Neural crest cell (in vitro differentiated cells): ENCODE measurements around the gene SENP8. TPM values are rescaled to one million over a fixed set of nuclear protein-coding genes. Genes with fewer than 3 reads are reported as not detected.

Source experiments
- DNase-seq: peaks from one replicate; pipeline ENCODE4 v3.0.0; 2021; ENCODE audit warnings: low read depth, mixed read lengths, low spot score
- H3K27ac Mint-ChIP-seq: one replicate; pipeline ENCODE4 v1.8.0; 2021; ENCODE audit warnings: mild to moderate bottlenecking, mixed read lengths; ENCODE audit not compliant: unreplicated experiment
- H3K27me3 Mint-ChIP-seq: 2 replicates; pipeline ENCODE4 v1.8.0; 2021; ENCODE audit warnings: low read depth, mild to moderate bottlenecking, mixed read lengths
- H3K36me3 Mint-ChIP-seq: 2 replicates; pipeline ENCODE4 v1.8.0; 2021; ENCODE audit warnings: low read depth, mild to moderate bottlenecking, mixed read lengths
- H3K4me1 Mint-ChIP-seq: 2 replicates; pipeline ENCODE4 v1.8.0; 2021; ENCODE audit warnings: mixed read lengths
- H3K4me3 Mint-ChIP-seq: one replicate; pipeline ENCODE4 v1.8.0; 2021; ENCODE audit warnings: mild to moderate bottlenecking, mixed read lengths
- H3K9me3 Mint-ChIP-seq: 2 replicates; pipeline ENCODE4 v1.8.0; 2021; ENCODE audit warnings: mixed read lengths
- total RNA-seq: library from RNA; stranded (reverse); gene quantifications from 2 replicates; pipeline ENCODE4 v1.2.1, GENCODE V29; 2021
- TF ChIP-seq, protein P1 (sequence below): fragments of 200-600 bp; sonication (generic); conservative IDR thresholded peaks from 2 replicates; pipeline ENCODE4 v1.5.0; 2021; ENCODE audit warnings: antibody characterized with exemption, mild to moderate bottlenecking

Gene SENP8
- total RNA-seq, 1 donor from 2014 or later: 4.3 TPM

DNA sequence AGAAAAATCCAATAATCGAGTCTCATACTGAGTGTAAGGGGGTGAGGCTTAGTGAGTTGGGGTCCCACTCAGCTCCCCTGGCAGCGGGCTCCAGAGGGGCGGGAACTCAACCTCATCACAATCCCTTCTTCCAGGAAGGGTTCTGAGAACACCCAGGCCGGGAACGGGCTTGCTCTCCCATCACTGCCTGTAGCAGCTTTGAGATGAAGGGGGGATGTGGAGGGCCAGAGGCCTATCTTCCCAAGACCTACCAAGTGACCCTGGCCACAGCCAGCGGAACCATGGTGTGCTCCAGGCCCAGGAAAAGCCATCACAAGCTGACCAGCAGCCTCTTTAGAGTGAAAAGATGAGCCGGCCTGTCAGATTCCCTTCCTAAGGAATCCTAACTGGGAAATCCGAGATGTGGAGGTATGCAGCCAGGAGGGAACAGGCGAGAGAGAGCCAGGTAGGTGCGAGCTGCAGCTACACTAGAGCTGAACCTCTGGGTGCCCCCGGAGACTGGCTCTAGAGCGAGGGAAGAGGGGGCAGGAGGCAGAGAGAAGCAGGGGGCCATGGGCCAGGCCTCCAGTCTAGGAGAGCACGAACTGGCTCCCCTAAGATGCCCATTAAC lies 60.9 kb downstream of the SENP8 start:
- peak overlapping the region; percentile 7 for H3K4me3 Mint-ChIP-seq
- H3K36me3 Mint-ChIP-seq: no peaks in the 10 kb centered on the region
- peak overlapping the region; percentile 64 for H3K27ac Mint-ChIP-seq
- DNase-seq: no peak
- H3K4me1 Mint-ChIP-seq: peaks cover 35% of the 10 kb centered on the region
- TF ChIP-seq, protein P1, sequence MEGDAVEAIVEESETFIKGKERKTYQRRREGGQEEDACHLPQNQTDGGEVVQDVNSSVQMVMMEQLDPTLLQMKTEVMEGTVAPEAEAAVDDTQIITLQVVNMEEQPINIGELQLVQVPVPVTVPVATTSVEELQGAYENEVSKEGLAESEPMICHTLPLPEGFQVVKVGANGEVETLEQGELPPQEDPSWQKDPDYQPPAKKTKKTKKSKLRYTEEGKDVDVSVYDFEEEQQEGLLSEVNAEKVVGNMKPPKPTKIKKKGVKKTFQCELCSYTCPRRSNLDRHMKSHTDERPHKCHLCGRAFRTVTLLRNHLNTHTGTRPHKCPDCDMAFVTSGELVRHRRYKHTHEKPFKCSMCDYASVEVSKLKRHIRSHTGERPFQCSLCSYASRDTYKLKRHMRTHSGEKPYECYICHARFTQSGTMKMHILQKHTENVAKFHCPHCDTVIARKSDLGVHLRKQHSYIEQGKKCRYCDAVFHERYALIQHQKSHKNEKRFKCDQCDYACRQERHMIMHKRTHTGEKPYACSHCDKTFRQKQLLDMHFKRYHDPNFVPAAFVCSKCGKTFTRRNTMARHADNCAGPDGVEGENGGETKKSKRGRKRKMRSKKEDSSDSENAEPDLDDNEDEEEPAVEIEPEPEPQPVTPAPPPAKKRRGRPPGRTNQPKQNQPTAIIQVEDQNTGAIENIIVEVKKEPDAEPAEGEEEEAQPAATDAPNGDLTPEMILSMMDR: no peak
- H3K9me3 Mint-ChIP-seq: no peaks in the 10 kb centered on the region
- H3K27me3 Mint-ChIP-seq: peaks cover 22% of the 10 kb centered on the region

DNA sequence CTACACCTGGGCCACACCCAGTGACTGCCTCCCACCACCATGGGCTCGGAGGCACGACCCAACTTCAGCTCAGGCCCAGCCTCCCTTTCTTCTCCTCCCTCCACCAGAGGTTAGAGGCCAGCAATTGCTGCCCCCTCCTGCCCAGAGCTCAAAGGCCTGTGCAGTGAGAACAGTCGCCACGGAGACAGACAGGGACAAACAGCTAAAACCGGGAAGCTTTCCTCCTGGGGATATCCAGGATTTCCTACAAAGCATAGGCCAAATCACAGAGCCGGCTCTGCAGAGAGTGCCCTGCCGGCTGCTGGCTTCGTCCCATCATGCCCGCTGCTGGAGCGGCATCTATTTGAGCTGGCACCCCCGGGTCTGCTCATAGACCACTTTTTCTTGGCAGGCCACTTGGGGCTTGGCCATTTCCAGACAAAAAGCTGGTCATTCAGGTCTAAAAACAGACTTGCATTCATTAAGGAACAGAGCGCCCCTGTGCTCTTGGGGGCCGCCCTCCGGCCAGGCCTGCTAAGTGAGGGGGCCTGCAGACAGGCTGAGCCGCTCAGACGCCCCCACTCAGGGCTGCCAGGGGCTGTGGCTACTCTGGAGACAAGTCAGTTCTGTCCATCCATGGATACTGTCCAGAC lies 61.9 kb downstream of the SENP8 start:
- no peak for DNase-seq
- H3K36me3 Mint-ChIP-seq: no peaks in the 10 kb centered on the region
- H3K4me1 Mint-ChIP-seq: peaks cover 35% of the 10 kb centered on the region
- peaks cover 28% of the 10 kb centered on the region for H3K27me3 Mint-ChIP-seq
- no peak overlapping the region for H3K4me3 Mint-ChIP-seq
- TF ChIP-seq, protein P1: no peak
- no peak overlapping the region for H3K27ac Mint-ChIP-seq
- H3K9me3 Mint-ChIP-seq: no peaks in the 10 kb centered on the region

DNA sequence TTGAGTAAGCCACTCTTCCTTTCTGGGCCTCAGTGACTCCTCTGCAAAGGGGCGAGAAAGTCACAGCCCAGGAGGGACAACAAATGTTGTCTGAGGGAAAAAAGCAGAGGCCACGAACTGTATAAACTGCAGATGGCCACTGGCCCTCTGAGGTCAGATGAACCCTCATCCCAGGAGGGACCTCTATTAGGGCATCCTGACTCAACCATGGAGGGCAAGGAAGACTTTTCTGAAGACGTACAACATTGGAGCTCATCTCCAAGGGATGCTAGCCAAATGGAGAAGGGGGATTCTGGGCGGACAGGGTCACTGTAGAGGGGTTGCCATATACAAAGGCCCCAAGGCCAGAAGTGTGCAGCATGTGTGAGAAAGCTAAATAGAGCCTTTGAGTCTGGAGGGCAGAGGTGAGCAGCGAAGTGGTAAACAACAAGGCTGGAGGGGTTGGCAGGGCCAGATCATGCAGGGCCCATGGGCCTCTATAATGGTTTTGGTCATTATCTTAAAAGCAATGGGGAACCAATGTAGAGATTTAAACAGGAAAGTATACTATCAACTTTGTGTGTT lies 62.6 kb downstream of the SENP8 start:
- no peaks in the 10 kb centered on the region for H3K9me3 Mint-ChIP-seq

DNA sequence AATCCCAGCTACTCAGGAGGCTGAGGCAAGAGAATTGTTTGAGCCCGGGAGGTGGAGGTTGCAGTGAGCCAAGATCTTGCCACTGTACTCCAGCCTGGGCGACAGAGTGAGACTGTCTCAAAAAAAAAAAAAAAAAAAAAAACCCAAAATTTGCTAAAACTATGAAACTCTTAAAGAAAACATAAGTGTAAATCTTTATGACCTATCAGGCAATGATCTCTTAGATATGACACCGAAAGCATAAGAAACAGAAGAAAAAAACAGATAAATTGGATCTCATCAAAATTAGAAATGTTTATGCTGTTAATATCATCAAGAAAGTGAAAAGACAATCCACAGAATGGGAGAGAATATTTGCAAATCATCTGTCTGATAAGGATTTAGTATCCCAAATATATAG lies 64.0 kb downstream of the SENP8 start:
- Mint-ChIP-seq H3K9me3 (no peaks in the 10 kb centered on the region), H3K27ac (no peak overlapping the region), H3K4me3 (no peak overlapping the region), H3K36me3 (no peaks in the 10 kb centered on the region), H3K4me1 (peaks cover 35% of the 10 kb centered on the region), H3K27me3 (peaks cover 36% of the 10 kb centered on the region)
- TF ChIP-seq, protein P1: no peak
- DNase-seq: no peak

More for the DNA sequence above, 62.6 kb downstream of the SENP8 start:
- H3K36me3 Mint-ChIP-seq: no peaks in the 10 kb centered on the region
- peaks cover 35% of the 10 kb centered on the region for H3K4me1 Mint-ChIP-seq
- TF ChIP-seq, protein P1: no peak
- peak overlapping the region; percentile 63 for H3K27ac Mint-ChIP-seq
- H3K4me3 Mint-ChIP-seq: peak overlapping the region; percentile 36
- no peak for DNase-seq
- H3K27me3 Mint-ChIP-seq: peaks cover 31% of the 10 kb centered on the region

DNA sequence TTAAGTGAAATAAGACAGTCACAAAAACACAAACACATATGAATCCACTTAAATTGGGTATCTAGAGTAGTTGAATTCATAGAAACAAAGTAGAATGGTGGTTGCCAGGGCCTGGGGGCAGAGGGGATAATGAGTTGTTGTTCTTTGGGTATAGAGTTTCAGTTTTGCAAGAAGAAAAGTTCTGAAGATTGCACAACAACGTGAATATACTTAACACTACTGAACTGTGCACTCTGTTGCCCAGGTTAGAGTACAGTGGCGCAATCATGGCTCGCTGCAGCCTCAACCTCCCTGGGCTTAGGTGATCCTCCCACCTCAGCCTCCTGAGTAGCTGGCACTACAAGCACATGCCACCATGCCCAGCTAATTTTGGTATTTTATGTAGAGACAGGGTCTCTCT lies 64.5 kb downstream of the SENP8 start:
- H3K27me3 Mint-ChIP-seq: peaks cover 38% of the 10 kb centered on the region
- no peak overlapping the region for H3K4me3 Mint-ChIP-seq
- no peaks in the 10 kb centered on the region for H3K9me3 Mint-ChIP-seq
- no peaks in the 10 kb centered on the region for H3K36me3 Mint-ChIP-seq
- no peak overlapping the region for H3K27ac Mint-ChIP-seq
- TF ChIP-seq, protein P1: no peak
- DNase-seq: no peak
- H3K4me1 Mint-ChIP-seq: peaks cover 35% of the 10 kb centered on the region
